GM19043 (cell line): ENCODE results near the gene THAP4.
"Not testable (repeated sequence)": the region's sequence is repeated elsewhere in the genome, so short reads cannot be mapped to it uniquely, and the experiment has no call there.

Experiments used
- ATAC-seq: cut with Tn5 transposase; IDR thresholded peaks from one replicate; pipeline ENCODE4 v1.9.1; 2021; ENCODE audit warnings: low read depth; ENCODE audit not compliant: unreplicated experiment

Gene THAP4

GRCh38 chr2:241666627-241667400 lies 29.9 kb upstream of the THAP4 start:
- ATAC-seq = no peak

- ATAC-seq = no peak
Measured at GRCh38 chr2:241665731-241666440, 28.9 kb upstream of the THAP4 start.

- ATAC-seq = not testable (repeated sequence)
Measured at GRCh38 chr2:241662731-241663130, 25.8 kb upstream of the THAP4 start.

- ATAC-seq = no peak
Measured at GRCh38 chr2:241660593-241661213, 23.7 kb upstream of the THAP4 start.

GRCh38 chr2:241659150-241659739 lies 22.3 kb upstream of the THAP4 start:
- ATAC-seq = no peak

GRCh38 chr2:241658296-241658695 lies 21.3 kb upstream of the THAP4 start:
- no peak for ATAC-seq

- ATAC-seq = no peak
Measured at GRCh38 chr2:241657786-241658254, 20.9 kb upstream of the THAP4 start.

- no peak for ATAC-seq
Measured at GRCh38 chr2:241656190-241656741, 19.3 kb upstream of the THAP4 start.

- ATAC-seq = no peak
Measured at GRCh38 chr2:241655516-241656189, 18.7 kb upstream of the THAP4 start.

GRCh38 chr2:241654551-241654950 lies 17.6 kb upstream of the THAP4 start:
- ATAC-seq = no peak

GRCh38 chr2:241653210-241653750 lies 16.3 kb upstream of the THAP4 start:
- no peak for ATAC-seq

- no peak for ATAC-seq
Measured at GRCh38 chr2:241652722-241653121, 15.8 kb upstream of the THAP4 start.

- ATAC-seq = no peak
Measured at GRCh38 chr2:241652142-241652541, 15.2 kb upstream of the THAP4 start.

- no peak for ATAC-seq
Measured at GRCh38 chr2:241649927-241650326, 13.0 kb upstream of the THAP4 start.

- no peak for ATAC-seq
Measured at GRCh38 chr2:241649404-241649803, 12.4 kb upstream of the THAP4 start.

- no peak for ATAC-seq
Measured at GRCh38 chr2:241648453-241648852, 11.5 kb upstream of the THAP4 start.

GRCh38 chr2:241645915-241646645 lies 9.1 kb upstream of the THAP4 start:
- ATAC-seq = no peak

- ATAC-seq = no peak
Measured at GRCh38 chr2:241645056-241645914, 8.3 kb upstream of the THAP4 start.
